Measurements from ENCODE around the gene TMEM129.

DNA sequence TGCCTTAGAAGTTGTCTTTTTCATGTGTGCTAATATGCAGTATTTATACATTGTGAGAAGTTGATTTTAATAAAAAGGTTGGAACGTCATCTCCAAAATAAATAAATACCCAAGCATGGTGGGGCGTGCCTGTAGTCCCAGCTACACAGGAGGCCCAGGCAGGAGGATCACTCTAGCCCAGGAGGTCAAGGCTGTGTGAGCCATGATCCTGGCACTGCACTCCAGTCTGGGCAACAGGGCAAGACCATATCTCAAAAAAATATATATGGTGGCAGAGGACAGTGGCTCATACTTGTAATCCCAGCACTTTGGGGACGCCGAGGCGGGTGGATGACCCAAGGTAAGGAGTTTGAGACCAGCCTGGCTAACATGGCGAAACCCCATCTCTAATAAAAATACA is 15.4 kb downstream of the TMEM129 start:
- TF ChIP-seq POLR2A (IDR thresholded peaks at IDR 0.05), result no peak
- no peak for TF ChIP-seq CTCF (IDR thresholded peaks at IDR 0.05)
